Measurements from ENCODE around the gene METTL1. TPM values are rescaled to one million over a fixed set of nuclear protein-coding genes. Genes with fewer than 3 reads are reported as not detected.

Gene METTL1
- total and polyA plus RNA-seq, 9 donors = 5.7 to 48.6 (median 26.4) TPM

- Histone ChIP-seq H3K4me3 (no peak overlapping the region), H3K9me3 (no peaks in the 10 kb centered on the region), H3K36me3 (no peaks in the 10 kb centered on the region), H3K27me3 (no peaks in the 10 kb centered on the region), H3K4me1 (ENCODE audit: insufficient read depth) (peaks cover 9% of the 10 kb centered on the region), H3K27ac (no peak overlapping the region)
- intact Hi-C loops (cut with DNase I) = no loop called here
- 83 to 89% (median 87%) methylated on average over 5 of the region's 5 CpGs for WGBS, 3 donors
- TF ChIP-seq CTCF (IDR thresholded peaks at IDR 0.05) = no peak
- TF ChIP-seq EP300 (IDR thresholded peaks at IDR 0.05) = no peak
- no peak for TF ChIP-seq POLR2A (IDR thresholded peaks at IDR 0.05)
- DNase-seq = no peak
These were observed 22.8 kb downstream of the METTL1 start for GRCh38 chr12:57749061-57749460.

GRCh38 chr12:57746025-57746424 lies 25.9 kb downstream of the METTL1 start:
- DNase-seq = no peak

GRCh38 chr12:57745485-57745881 lies 26.4 kb downstream of the METTL1 start:
- Histone ChIP-seq H3K4me1 (ENCODE audit: insufficient read depth) (peaks cover 7% of the 10 kb centered on the region), H3K27ac (peak overlapping the region; percentile 92 to 95), H3K27me3 (no peaks in the 10 kb centered on the region), H3K9me3 (no peaks in the 10 kb centered on the region), H3K36me3 (no peaks in the 10 kb centered on the region), H3K4me3 (peak overlapping the region; percentile 56)
- 15 to 28% (median 25%) methylated on average over 8 of the region's 8 CpGs for WGBS, 3 donors
- intact Hi-C loops (cut with DNase I) = no loop called here
- TF ChIP-seq EP300 (IDR thresholded peaks at IDR 0.05) (no peak), POLR2A (IDR thresholded peaks at IDR 0.05) (no peak), CTCF (IDR thresholded peaks at IDR 0.05) (no peak)
- no peak for DNase-seq

More at GRCh38 chr12:57746025-57746424, 25.9 kb downstream of the METTL1 start:
- Histone ChIP-seq H3K4me3 (no peak overlapping the region), H3K36me3 (no peaks in the 10 kb centered on the region), H3K4me1 (ENCODE audit: insufficient read depth) (peaks cover 7% of the 10 kb centered on the region), H3K27ac (peak overlapping the region in 1 of 2 donors; percentile 95), H3K9me3 (no peaks in the 10 kb centered on the region), H3K27me3 (no peaks in the 10 kb centered on the region)
- WGBS, 3 donors = 76 to 91% (median 79%) methylated on average over 3 of the region's 3 CpGs
- intact Hi-C loops (cut with DNase I) = no loop called here
- TF ChIP-seq CTCF (IDR thresholded peaks at IDR 0.05) = no peak
- no peak for TF ChIP-seq POLR2A (IDR thresholded peaks at IDR 0.05)
- TF ChIP-seq EP300 (IDR thresholded peaks at IDR 0.05) = no peak

GRCh38 chr12:57744777-57745484 lies 27.0 kb downstream of the METTL1 start, which contains the start of gene TSPAN31:
TSS of gene TSPAN31 (plus strand) at chr12:57745039. CDS start at chr12:57745155, 116 bp downstream.
- no peaks in the 10 kb centered on the region for H3K36me3 ChIP-seq
- no peaks in the 10 kb centered on the region for H3K27me3 ChIP-seq
- TF ChIP-seq POLR2A (IDR thresholded peaks at IDR 0.05) (peak; percentile 74), CTCF (IDR thresholded peaks at IDR 0.05) (no peak)
- 0 to 1% (median 0%) methylated on average over 29 of the region's 29 CpGs for WGBS, 3 donors
- peak; percentile 95 to 98 (median 96) for DNase-seq
- H3K4me1 ChIP-seq (ENCODE audit: insufficient read depth) = peaks cover 7% of the 10 kb centered on the region
- peak within 1 kb of the TSS; percentile 56 for H3K4me3 ChIP-seq
- intact Hi-C loops (cut with DNase I) = no loop called here
- H3K27ac ChIP-seq = peak within 1 kb of the TSS; percentile 92 to 95
- no peaks in the 10 kb centered on the region for H3K9me3 ChIP-seq

All from ovary (tissue), 9 donors.